Neural crest cell (in vitro differentiated cells): ENCODE results near the gene APBB2. TPM values are rescaled to one million over a fixed set of nuclear protein-coding genes. Genes with fewer than 3 reads are reported as not detected.

Experiments
- DNase-seq: peaks from one replicate; pipeline ENCODE4 v3.0.0; 2021; ENCODE audit warnings: low read depth, mixed read lengths, low spot score
- H3K27ac Mint-ChIP-seq: one replicate; pipeline ENCODE4 v1.8.0; 2021; ENCODE audit warnings: mild to moderate bottlenecking, mixed read lengths; ENCODE audit not compliant: unreplicated experiment
- H3K27me3 Mint-ChIP-seq: 2 replicates; pipeline ENCODE4 v1.8.0; 2021; ENCODE audit warnings: low read depth, mild to moderate bottlenecking, mixed read lengths
- H3K36me3 Mint-ChIP-seq: 2 replicates; pipeline ENCODE4 v1.8.0; 2021; ENCODE audit warnings: low read depth, mild to moderate bottlenecking, mixed read lengths
- H3K4me1 Mint-ChIP-seq: 2 replicates; pipeline ENCODE4 v1.8.0; 2021; ENCODE audit warnings: mixed read lengths
- H3K4me3 Mint-ChIP-seq: one replicate; pipeline ENCODE4 v1.8.0; 2021; ENCODE audit warnings: mild to moderate bottlenecking, mixed read lengths
- H3K9me3 Mint-ChIP-seq: 2 replicates; pipeline ENCODE4 v1.8.0; 2021; ENCODE audit warnings: mixed read lengths
- total RNA-seq: library from RNA; stranded (reverse); gene quantifications from 2 replicates; pipeline ENCODE4 v1.2.1, GENCODE V29; 2021
- TF ChIP-seq, protein P1 (sequence below): fragments of 200-600 bp; sonication (generic); conservative IDR thresholded peaks from 2 replicates; pipeline ENCODE4 v1.5.0; 2021; ENCODE audit warnings: antibody characterized with exemption, mild to moderate bottlenecking

Gene APBB2
- total RNA-seq, 1 donor from 2014 or later, result 68.5 TPM

GRCh38 chr4:41044791-41045190 is 169.6 kb downstream of the APBB2 start:
- TF ChIP-seq, protein P1, sequence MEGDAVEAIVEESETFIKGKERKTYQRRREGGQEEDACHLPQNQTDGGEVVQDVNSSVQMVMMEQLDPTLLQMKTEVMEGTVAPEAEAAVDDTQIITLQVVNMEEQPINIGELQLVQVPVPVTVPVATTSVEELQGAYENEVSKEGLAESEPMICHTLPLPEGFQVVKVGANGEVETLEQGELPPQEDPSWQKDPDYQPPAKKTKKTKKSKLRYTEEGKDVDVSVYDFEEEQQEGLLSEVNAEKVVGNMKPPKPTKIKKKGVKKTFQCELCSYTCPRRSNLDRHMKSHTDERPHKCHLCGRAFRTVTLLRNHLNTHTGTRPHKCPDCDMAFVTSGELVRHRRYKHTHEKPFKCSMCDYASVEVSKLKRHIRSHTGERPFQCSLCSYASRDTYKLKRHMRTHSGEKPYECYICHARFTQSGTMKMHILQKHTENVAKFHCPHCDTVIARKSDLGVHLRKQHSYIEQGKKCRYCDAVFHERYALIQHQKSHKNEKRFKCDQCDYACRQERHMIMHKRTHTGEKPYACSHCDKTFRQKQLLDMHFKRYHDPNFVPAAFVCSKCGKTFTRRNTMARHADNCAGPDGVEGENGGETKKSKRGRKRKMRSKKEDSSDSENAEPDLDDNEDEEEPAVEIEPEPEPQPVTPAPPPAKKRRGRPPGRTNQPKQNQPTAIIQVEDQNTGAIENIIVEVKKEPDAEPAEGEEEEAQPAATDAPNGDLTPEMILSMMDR, result no peak
- H3K4me3 Mint-ChIP-seq, result no peak overlapping the region
- DNase-seq, result no peak
- H3K4me1 Mint-ChIP-seq, result no peaks in the 10 kb centered on the region
- H3K27me3 Mint-ChIP-seq, result no peaks in the 10 kb centered on the region
- H3K9me3 Mint-ChIP-seq, result peaks cover 15% of the 10 kb centered on the region
- H3K27ac Mint-ChIP-seq, result no peak overlapping the region
- peaks cover 11% of the 10 kb centered on the region for H3K36me3 Mint-ChIP-seq

DNA sequence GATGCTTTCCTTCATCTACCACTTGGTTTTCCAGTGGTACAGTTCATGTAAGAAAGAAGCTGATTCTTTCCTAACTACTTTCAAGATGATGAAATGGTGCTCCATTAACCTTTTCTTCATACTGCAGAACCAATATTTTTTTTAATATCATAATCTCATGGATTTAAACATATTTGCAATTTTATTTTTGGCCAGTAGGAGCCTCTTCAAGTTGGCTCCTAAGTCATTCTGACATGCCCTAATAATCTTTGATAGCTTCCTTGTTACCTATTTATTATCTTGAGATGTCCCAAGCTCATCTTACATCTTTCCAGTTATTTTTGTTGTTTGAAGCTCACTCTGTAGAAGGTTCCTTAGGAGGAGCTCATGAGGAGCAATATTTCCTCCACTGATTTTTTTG is 170.2 kb downstream of the APBB2 start:
- H3K9me3 Mint-ChIP-seq, result peaks cover 15% of the 10 kb centered on the region
- no peak overlapping the region for H3K4me3 Mint-ChIP-seq
- TF ChIP-seq, protein P1, result peak; percentile 26
- no peaks in the 10 kb centered on the region for H3K4me1 Mint-ChIP-seq
- no peak overlapping the region for H3K27ac Mint-ChIP-seq
- DNase-seq, result no peak
- H3K36me3 Mint-ChIP-seq, result peaks cover 11% of the 10 kb centered on the region
- H3K27me3 Mint-ChIP-seq, result no peaks in the 10 kb centered on the region

- no peak for DNase-seq
- H3K4me3 Mint-ChIP-seq, result no peak overlapping the region
- H3K27me3 Mint-ChIP-seq, result no peaks in the 10 kb centered on the region
- H3K4me1 Mint-ChIP-seq, result no peaks in the 10 kb centered on the region
- peaks cover 15% of the 10 kb centered on the region for H3K9me3 Mint-ChIP-seq
- H3K36me3 Mint-ChIP-seq, result peaks cover 11% of the 10 kb centered on the region
- no peak overlapping the region for H3K27ac Mint-ChIP-seq
- TF ChIP-seq, protein P1, result no peak
Measured at GRCh38 chr4:41043465-41043864, 170.9 kb downstream of the APBB2 start.

- Mint-ChIP-seq H3K27me3 (no peaks in the 10 kb centered on the region), H3K36me3 (peaks cover 6% of the 10 kb centered on the region), H3K27ac (no peak overlapping the region), H3K9me3 (peaks cover 13% of the 10 kb centered on the region), H3K4me1 (no peaks in the 10 kb centered on the region), H3K4me3 (no peak overlapping the region)
- TF ChIP-seq, protein P1, result no peak
- no peak for DNase-seq
Measured at GRCh38 chr4:41041551-41041950, 172.8 kb downstream of the APBB2 start.

DNA sequence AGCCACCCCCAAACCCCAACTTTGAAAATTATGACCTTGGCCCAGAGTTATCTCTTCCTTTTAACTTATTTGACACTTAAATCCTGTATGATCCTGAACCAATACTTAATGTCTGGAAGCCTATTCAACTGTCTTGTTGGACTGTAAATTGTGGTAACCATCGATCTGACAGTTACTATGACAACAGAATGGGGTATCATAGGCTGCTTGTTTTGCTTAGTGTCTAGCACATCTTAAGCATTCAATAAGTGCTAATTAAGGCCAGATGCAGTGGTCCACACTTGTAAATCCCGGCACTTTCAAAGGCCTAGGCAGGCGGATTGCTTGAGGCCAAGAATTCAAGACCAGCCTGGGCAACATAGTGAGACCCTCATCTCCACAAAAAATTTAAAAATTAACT is 175.0 kb downstream of the APBB2 start:
- TF ChIP-seq, protein P1, result no peak
- Mint-ChIP-seq H3K27ac (no peak overlapping the region), H3K4me1 (no peaks in the 10 kb centered on the region), H3K27me3 (no peaks in the 10 kb centered on the region), H3K36me3 (peaks cover 3% of the 10 kb centered on the region), H3K9me3 (peaks cover 4% of the 10 kb centered on the region), H3K4me3 (no peak overlapping the region)
- DNase-seq, result no peak

- Mint-ChIP-seq H3K4me1 (no peaks in the 10 kb centered on the region), H3K27ac (no peak overlapping the region), H3K9me3 (no peaks in the 10 kb centered on the region), H3K27me3 (no peaks in the 10 kb centered on the region), H3K36me3 (peaks cover 2% of the 10 kb centered on the region), H3K4me3 (no peak overlapping the region)
- TF ChIP-seq, protein P1, result no peak
- no peak for DNase-seq
Measured at GRCh38 chr4:41038304-41038703, 176.0 kb downstream of the APBB2 start.
